Erythroblast (primary cell): ENCODE measurements around the gene GALNT7.
A peak's percentile ranks its signal among the peaks of the same experiment; 100 is the strongest.

Experiments
- DNase-seq, 2 experiments: peaks; one replicate each; lab custom pipeline; 2025; lab: John Stamatoyannopoulos, UW
- GATA1 ChIP-seq: IDR thresholded peaks from 2 replicates; pipeline ENCODE4 v1.6.1; 2011; ENCODE audit warnings: low read depth, mild to moderate bottlenecking, control low read depth, low read length, moderate library complexity
- POLR2A ChIP-seq: IDR thresholded peaks from 2 replicates; pipeline ENCODE4 v1.6.1; 2011; ENCODE audit warnings: mild to moderate bottlenecking, low read length

Gene GALNT7

GRCh38 chr4:173284463-173284862, 115.9 kb downstream of the GALNT7 start:
- no peak for DNase-seq
- TF ChIP-seq POLR2A: no peak
- TF ChIP-seq GATA1: no peak

GRCh38 chr4:173287486-173287885, 118.9 kb downstream of the GALNT7 start:
- peak in 1 of 2 experiments; percentile 10 for DNase-seq
- no peak for TF ChIP-seq GATA1
- no peak for TF ChIP-seq POLR2A

GRCh38 chr4:173288296-173288695, 119.7 kb downstream of the GALNT7 start:
- no peak for TF ChIP-seq POLR2A
- no peak for TF ChIP-seq GATA1
- DNase-seq: peak; percentile 92 to 94

GRCh38 chr4:173288698-173289352, 120.2 kb downstream of the GALNT7 start:
- no peak for TF ChIP-seq GATA1
- no peak for TF ChIP-seq POLR2A
- peak; percentile 51 to 64 for DNase-seq

- DNase-seq: peak; percentile 77 to 90
- TF ChIP-seq POLR2A: peak; percentile 71
- TF ChIP-seq GATA1: peak; percentile 63
Observed at GRCh38 chr4:173289353-173289727, 120.7 kb downstream of the GALNT7 start.

- TF ChIP-seq POLR2A (no peak), GATA1 (no peak)
- peak in 1 of 2 experiments; percentile 12 for DNase-seq
Observed at GRCh38 chr4:173291899-173292298, 123.3 kb downstream of the GALNT7 start.

- DNase-seq: no peak
- TF ChIP-seq GATA1 (no peak), POLR2A (no peak)
Observed at GRCh38 chr4:173293663-173294062, 125.1 kb downstream of the GALNT7 start.

GRCh38 chr4:173294444-173294843, 125.8 kb downstream of the GALNT7 start:
- no peak for DNase-seq
- TF ChIP-seq GATA1 (no peak), POLR2A (no peak)

- TF ChIP-seq POLR2A (no peak), GATA1 (no peak)
- DNase-seq: peak; percentile 41 to 63
Observed at GRCh38 chr4:173301518-173302201, 133.0 kb downstream of the GALNT7 start.

- no peak for TF ChIP-seq GATA1
- no peak for TF ChIP-seq POLR2A
- no peak for DNase-seq
Observed at GRCh38 chr4:173307778-173308177, 139.2 kb downstream of the GALNT7 start.

GRCh38 chr4:173311368-173311767, 142.8 kb downstream of the GALNT7 start:
- no peak for DNase-seq
- TF ChIP-seq GATA1 (no peak), POLR2A (no peak)

GRCh38 chr4:173314715-173315114, 146.1 kb downstream of the GALNT7 start:
- no peak for DNase-seq
- TF ChIP-seq GATA1 (no peak), POLR2A (no peak)

- no peak for DNase-seq
- TF ChIP-seq GATA1: no peak
- no peak for TF ChIP-seq POLR2A
Observed at GRCh38 chr4:173316060-173316459, 147.4 kb downstream of the GALNT7 start.

GRCh38 chr4:173317004-173317403, 148.4 kb downstream of the GALNT7 start:
- TF ChIP-seq GATA1 (no peak), POLR2A (no peak)
- DNase-seq: peak; percentile 40 to 59
